ENCODE data around the gene CC2D1B.

CC2D1B gene

GRCh38 chr1:52359676-52360594 lies 6.1 kb downstream of the CC2D1B start:
- no peak for DNase-seq

GRCh38 chr1:52358851-52359497 lies 7.0 kb downstream of the CC2D1B start:
- no peak for DNase-seq

DNA sequence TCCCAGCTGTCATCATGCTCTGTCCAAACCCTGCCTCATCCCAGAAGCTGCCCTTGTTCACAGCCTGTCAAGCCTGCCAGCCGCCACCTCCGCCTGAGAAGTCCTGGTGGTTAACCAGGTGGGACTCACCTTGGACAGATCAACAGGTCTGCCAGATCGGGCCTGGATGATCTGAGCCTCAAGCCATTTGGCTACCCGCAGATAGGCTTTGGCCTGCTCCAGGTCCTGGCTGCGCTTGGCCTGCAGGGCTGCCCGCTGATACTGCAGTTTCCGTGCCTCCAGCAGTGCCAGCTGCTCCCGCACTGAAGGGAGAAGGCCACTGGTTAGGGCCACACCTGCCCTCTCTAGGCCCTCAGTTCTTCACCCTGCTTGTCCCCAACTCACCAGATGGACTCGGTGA lies 8.6 kb downstream of the CC2D1B start:
- no peak for DNase-seq

DNA sequence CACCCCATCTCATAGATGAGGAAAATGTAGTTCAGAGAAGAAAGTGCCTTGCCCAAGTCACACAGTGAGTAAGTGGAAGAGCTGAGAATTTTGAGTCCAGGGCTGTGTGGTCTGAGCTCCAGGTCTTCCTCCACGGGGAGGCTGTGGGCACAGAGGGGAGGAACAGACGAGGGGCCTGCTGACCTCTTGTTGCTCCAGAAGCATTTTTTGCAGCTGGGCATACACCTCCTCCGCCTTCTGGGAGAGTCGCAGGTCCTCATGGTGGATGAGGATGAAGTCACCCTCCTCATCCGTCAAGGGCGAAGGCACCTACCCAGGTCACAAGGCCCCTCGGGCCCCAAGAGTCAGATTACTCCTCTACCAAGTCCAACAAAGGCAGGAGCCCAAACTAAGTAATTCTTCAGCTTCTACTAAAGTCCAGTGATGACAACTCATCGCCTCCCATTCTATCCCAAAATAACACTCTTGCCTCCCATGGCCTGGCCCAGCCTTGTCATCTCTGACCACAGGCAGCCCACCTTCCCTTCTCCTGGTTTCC lies 9.1 kb downstream of the CC2D1B start:
- no peak for DNase-seq

- no peak for DNase-seq
Observed at GRCh38 chr1:52355847-52356505, 10.0 kb downstream of the CC2D1B start.

GRCh38 chr1:52355436-52355835 lies 10.6 kb downstream of the CC2D1B start:
- DNase-seq: no peak

- DNase-seq: no peak
Observed at GRCh38 chr1:52352690-52353089, 13.3 kb downstream of the CC2D1B start.

DNA sequence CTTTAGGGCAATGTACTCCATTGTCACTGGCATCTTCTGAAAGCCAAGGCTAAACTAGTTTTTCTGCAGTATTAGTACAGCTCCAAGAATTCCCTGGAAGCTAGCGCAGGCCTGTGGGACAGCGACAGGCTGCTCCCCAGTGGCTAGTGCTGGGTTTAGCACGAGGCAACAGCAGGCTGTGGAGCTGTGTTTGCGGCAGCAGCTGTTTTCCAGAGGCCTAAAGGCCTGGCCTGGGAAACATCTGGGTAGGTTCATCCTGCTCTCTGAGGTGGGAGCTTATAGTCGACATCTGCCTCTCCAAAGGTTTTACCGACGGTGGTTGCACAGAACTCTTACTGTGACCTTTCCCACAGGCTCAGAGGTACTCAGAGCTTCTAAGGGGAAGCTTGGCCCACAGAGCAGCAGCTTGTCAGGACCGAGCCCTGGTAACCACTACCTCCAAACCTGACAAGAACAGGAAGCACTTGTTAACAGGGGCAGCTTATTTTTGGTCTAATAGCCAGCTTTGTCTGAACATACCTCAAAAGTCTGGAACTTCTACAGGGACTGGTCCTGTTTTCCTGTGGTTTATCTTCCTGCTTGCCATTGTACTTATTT lies 17.2 kb downstream of the CC2D1B start:
- no peak for DNase-seq

GRCh38 chr1:52346653-52347052 lies 19.4 kb downstream of the CC2D1B start:
- DNase-seq: no peak

DNA sequence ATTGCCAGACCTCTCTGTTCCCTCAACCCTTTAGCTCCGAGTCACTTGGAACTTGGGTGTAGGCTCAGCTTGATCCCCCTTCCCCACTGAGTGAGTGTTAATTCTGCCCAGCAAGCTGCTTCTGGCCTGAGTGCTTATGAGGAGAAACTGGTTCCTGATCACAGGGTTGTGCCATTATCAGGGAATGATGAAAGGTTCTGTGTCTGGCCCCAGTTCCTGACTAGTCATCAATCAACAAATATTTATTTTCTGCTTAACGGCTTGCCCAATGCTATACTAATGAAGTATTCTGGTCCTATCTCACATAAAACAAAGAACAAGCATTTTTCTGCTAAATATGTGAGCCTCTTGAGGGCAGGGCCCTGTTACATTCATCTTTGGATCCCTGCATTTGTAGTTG lies 20.8 kb downstream of the CC2D1B start:
- DNase-seq: no peak

- no peak for DNase-seq
Observed at GRCh38 chr1:52343979-52344378, 22.0 kb downstream of the CC2D1B start.

DNA sequence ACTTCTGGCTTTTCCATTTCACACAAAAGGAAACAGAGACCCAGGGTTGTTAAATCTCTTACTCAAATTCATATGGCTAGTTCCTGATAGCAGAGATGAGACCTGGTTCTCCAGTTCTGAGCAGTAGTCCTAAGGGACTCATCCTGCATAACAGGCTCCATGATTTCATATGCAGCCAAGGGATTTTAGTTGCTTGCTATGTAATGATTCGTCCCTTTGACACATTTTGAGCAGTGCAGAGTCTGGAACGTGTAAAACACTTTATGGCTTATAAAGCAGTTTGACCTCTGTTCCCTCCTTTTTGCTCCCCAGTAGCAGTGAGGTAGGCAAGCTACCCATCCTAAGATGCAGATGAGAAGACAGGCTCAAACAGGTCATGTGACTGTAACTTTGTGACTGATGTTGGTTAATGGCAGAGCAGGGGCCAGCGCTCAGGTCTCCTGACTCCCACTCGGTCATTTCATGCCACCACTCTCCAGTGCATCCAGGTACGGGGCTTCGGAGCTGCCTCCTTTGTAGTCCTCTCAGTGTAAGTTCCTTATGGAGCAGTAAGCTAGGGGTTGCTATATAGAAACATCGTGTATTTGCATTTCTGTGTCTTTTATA lies 24.2 kb downstream of the CC2D1B start:
- no peak for DNase-seq

GRCh38 chr1:52337439-52337838 lies 28.6 kb downstream of the CC2D1B start:
- no peak for DNase-seq

DNA sequence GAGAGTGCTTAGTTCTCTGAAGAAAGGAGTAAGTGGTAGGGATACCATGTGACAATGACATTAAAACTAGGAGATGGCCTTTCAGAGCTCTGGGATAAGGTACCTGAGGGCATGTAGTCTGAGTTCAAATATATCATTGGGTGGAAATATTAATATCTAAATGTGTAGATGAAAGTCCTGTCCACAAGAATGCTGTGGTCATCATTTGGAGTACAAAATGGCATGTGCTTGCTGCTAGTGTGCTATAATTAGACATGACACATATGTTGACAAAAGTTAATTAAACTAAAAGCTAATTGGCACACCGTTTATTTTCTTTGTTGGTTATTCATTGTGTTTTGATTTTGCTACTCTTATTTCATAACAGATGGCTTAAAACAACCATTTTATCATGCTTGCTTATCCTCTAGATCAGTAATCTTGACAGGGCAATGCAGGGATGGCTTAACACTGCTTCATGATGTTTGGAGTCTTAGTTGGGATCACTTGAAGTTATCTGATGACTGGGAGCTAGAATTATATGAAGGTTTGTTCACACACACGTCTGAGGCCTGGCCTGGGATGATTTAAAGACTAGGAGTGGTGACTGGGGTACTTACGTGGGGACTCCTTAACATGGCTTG lies 31.0 kb downstream of the CC2D1B start:
- DNase-seq: no peak

DNA sequence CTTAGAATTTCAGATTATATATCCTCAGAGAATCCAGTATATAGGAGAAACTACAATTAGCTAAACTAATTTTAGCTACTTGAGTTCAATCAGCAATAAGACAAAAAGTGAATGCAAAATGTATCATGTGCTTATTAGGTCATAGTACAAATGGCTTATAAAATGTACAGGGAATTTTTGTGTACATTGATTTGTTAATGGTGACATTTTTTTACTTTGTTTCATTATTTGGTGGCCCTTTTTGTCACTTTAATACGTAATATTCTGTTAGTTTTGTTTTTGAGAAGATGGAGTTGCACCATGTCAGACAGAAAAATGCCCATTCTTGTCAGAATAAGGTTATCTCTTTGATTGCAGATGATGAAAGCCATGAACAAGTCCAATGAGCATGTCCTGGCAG lies 33.6 kb downstream of the CC2D1B start:
- DNase-seq: no peak

- DNase-seq: no peak
Observed at GRCh38 chr1:52328615-52329014, 37.4 kb downstream of the CC2D1B start.

GRCh38 chr1:52325786-52326185 lies 40.2 kb downstream of the CC2D1B start:
- DNase-seq: no peak

- DNase-seq: no peak
Observed at GRCh38 chr1:52323731-52324130, 42.3 kb downstream of the CC2D1B start.

DNA sequence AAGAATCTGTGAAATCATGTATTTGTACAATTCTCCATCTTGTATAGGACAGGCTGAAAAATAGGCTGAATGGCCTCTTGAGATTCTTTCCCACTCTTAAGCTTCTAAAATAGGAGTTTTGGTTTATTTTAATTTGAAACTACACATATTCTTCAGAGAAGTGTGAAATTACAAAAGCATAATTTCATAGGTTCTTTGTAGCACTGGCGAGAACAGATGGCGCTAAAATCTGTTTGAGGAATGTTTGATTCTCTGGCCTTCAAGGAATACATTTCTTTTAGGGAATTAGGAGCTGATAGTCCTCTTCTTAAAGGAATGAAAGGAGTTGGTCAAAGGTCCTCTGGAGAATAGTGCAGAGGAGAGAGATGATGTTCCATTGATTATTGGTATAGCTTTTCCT lies 44.9 kb downstream of the CC2D1B start:
- no peak for DNase-seq

GRCh38 chr1:52306227-52307006 lies 59.6 kb downstream of the CC2D1B start:
- no peak for DNase-seq
